ENCODE measurements around the gene AP5Z1.

DNA sequence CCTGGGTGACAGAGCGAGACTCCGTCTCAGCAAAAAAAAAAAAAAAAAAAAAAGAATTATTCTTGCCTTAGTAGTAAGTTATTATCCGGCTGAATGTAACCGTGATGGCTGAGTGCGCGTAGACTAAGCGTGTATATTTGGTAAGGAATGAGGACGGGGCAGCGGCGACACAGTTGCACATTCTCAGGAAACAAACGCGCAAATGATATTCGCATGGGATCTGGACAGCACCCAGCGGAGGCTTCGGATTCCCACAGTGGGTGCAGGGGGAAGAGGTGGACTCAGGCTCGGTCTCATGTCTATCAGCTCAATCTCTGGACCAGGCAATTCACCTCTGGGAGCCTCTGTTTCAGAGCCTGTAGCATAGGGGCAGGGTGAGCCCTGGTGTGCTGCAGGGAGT is 57.3 kb downstream of the AP5Z1 start:
- TF ChIP-seq, protein P1, sequence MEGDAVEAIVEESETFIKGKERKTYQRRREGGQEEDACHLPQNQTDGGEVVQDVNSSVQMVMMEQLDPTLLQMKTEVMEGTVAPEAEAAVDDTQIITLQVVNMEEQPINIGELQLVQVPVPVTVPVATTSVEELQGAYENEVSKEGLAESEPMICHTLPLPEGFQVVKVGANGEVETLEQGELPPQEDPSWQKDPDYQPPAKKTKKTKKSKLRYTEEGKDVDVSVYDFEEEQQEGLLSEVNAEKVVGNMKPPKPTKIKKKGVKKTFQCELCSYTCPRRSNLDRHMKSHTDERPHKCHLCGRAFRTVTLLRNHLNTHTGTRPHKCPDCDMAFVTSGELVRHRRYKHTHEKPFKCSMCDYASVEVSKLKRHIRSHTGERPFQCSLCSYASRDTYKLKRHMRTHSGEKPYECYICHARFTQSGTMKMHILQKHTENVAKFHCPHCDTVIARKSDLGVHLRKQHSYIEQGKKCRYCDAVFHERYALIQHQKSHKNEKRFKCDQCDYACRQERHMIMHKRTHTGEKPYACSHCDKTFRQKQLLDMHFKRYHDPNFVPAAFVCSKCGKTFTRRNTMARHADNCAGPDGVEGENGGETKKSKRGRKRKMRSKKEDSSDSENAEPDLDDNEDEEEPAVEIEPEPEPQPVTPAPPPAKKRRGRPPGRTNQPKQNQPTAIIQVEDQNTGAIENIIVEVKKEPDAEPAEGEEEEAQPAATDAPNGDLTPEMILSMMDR (IDR thresholded peaks at IDR 0.05) = no peak
- no peak for TF ChIP-seq POLR2A (IDR thresholded peaks at IDR 0.05)
